GM21515 (cell line): ENCODE results near the gene PRKAG2.

Experiments used
- ATAC-seq: cut with Tn5 transposase; IDR thresholded peaks from one replicate; pipeline ENCODE4 v1.9.1; 2021; ENCODE audit not compliant: unreplicated experiment

The PRKAG2 gene

DNA sequence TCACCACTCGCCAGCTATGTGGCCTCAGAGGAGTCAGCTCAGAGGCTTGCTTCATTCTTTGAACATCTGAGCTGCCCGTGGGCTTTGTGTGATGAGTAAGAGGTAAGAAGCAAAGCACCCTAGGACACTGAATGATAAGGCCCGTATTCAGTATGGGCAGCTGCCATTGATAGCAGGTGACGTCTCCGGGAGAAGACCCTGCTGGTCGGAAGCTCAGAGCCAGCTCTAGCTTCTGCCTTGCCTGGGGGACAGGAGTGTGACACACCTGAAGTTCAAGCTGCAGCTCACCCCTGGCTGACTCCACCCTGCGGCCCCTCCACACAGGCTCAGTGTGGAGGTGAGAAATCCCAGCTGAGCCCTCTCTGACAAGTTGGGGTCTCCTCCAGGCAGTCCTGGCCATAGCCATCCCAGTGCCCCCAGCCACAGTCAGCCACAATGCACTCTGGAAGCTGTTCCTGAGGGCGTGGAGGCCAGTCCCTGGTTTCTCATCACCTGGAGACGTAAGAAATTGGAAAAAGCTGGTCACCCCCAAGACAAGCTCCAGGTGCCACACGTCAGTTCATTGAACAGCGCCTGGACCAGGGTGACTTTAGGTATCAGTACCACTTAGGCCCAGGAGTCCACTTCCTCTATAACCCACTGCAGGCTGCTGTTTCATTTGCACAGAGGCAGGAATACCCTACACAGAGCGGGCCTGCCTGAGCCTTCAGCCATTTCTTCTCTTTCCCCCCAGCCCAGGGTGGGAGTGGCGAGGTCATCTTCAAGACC, 192.3 kb downstream of the PRKAG2 start:
- no peak for ATAC-seq

DNA sequence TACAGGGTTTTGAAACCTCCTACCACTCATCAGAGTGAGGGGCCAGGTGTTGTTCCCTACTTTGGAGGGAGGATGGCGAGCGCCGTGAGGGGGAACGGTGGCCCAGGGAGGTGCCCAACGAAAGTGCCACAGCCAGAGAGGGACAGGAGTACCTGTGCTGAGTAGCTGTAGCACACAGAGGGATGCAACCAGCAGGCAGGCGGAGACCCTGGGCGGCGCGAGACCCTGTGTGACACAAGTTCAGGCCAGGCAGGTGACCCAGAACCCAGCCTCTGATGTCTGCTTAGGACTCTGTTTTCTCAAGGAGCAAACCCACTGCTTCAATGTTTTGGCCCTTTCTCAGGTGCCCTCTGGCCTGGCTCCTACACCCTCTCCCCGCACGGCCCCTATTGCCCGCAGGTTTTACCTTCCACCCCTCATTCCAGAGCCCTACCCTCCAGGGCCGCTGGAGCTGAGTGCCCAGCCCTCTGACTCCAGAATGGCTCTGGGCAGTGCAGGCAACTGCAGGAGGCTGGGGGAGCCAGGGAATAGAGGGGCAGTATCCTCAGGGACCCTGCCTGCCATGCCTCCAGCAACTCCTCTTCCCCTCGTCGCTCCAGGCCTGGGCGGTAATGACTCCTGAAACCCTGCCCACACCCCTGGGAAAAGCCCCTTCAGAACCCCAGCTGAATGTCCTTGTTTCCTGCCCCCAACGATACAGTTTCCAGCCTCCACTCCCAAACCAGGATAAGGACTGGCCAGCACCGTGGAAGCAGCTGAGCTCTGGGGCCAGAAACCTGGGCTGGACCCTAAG, 193.1 kb downstream of the PRKAG2 start:
- no peak for ATAC-seq

DNA sequence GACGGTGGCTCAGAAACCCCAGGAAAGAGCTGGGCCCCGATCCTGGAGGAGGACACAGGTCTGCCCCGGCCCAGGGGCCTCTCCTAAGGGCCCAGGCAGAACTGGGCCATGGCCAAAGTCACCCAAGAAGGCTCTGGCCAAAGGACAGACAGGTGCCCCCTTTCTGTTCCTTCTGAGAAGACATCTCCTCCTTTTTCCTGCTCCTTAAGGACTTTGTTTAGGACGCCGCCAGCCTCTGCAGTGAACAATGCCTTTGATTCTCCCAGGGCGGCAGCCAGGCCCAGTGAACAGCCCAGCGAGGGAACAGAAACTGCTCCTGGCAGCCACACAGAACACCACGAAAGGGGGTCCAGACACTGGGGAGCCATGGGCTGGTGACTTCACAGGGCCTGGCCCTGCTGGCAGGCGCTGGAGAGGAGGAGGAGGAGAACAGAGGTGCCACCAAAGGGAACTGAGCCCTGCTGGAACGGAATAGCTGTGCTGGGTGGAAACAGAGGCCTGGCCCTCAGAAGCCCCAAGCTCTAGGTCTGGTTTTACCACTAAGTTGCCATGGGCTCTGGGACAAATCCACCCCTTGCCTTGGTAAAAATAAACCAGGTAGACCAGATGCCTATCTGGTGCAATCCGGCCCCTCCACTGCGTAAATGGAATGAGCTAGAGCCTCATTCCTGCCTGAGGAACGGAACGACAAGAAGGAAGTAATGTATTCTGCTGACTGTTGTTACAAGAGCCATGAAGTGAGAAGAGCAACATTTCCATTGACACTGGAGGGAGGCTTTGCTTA, 193.9 kb downstream of the PRKAG2 start:
- no peak for ATAC-seq

DNA sequence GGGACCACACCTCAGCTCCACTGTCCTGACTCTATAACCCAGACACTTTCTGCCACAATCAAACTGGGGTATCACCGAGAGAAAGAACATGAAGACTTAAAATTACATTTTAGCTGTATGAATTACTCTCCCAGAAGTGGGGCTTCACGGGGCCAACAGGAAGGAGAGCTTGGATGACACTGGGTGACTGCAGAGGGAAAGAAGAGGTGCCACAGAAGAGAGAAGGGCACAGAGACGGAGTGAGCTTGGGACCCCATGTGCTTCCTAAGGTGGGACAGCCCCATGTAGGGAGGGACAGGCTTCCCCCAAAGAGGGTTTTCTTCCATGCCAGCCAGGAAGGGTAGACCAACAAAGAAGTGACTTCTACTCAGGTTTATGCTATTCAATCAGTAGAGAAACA, 195.2 kb downstream of the PRKAG2 start:
- no peak for ATAC-seq

DNA sequence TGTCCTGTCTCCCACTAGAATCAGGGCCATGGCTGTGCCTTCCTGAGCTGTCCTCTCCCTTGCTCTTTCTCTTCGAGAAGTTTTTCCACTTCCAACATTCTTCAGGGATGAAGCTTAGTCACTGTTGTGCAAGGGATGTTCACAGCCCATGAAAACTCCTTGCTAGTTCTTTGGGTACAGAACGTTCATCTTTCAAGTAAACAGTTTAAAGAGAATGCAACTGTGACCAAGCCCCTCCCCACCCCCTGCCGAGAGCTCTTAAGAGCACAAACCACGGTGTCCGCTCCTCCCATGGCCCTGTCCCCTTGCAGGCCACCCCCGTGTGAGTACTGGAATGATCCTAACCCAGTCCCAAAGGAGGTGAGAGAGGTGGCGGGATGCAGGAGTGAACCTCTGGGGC, 196.1 kb downstream of the PRKAG2 start:
- ATAC-seq: no peak

DNA sequence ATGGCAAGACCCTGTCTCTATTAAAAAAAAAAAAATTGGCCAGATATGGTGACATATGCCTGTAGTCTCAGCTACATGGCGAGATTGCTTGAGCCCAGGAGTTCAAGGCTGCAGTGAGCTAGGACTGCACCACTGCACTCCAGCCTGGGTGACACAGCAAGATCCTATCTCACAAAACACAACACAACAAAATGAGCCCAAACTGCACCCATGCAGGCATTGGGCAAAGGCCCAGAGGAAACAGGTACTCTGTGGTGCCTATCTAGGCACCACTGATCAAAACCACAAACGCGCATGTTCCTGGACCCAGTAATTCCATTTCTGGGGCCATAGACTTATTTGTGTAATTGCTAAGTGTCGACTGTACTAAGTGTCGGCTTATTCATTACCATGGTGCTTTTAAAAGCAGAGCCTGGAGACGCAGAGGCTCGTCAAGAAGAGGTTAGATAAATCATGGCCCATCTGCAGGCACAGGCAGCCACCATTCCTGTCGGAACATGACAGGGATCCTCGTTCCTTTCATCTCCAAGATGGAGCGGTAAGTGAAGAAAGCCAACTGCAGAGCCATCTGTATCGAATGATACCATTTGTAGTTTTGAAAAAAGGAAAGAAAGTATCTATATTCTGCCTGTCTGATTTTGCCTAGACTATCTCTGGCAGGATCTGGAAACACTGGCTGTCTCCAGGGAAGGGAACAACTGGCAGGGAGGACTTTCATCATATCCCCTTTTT, 196.9 kb downstream of the PRKAG2 start:
- ATAC-seq: no peak

DNA sequence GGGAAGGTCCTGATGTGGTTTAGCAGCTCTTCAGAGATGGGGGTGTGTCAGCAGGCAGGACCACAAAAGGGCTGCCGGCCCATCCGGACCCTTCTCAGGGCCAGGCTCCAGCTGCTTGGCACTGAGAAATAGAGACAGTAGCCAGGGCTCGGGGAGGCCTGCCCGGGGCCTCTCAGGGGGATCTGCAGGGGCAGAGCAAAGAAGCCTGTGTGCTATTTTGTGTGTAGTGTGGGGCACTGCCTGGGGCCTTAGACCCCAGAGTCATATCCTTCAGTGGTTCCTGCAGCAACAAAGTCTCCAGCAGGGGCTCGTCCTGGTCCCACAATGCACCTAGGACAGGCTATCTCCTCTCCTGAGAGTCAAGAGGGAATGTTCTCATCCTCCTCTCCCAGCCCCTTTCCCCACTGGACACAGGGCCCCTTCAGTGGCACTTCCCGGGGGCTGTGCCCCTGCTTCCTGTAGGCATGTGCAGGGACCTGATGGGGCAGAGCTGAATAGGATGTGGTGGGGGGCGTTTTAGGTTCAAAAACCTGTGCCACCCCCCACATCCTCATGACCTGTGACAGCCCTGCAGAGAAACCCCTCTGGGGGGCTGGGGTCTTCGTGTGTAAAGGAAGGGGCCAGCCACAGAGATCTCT, 197.7 kb downstream of the PRKAG2 start:
- ATAC-seq: no peak

DNA sequence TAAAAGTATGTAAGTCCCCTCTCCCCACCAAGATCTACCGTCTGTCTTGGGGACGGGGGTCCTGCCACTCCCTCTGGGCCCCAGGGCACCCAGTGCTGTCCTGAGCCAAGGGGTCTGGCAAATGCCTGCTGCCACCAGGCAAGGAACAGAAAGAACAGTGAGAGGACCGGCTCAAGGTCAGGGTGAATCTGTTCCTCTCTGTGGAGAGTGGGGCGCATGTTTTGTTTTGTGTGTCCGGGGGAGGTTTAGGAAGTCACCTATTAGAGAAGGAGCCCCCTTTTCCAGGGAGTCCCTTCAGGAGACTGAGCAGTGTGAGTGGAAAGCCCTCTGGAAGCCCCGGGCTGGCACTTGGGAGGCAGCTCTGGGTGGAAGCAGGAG, 198.7 kb downstream of the PRKAG2 start:
- no peak for ATAC-seq

DNA sequence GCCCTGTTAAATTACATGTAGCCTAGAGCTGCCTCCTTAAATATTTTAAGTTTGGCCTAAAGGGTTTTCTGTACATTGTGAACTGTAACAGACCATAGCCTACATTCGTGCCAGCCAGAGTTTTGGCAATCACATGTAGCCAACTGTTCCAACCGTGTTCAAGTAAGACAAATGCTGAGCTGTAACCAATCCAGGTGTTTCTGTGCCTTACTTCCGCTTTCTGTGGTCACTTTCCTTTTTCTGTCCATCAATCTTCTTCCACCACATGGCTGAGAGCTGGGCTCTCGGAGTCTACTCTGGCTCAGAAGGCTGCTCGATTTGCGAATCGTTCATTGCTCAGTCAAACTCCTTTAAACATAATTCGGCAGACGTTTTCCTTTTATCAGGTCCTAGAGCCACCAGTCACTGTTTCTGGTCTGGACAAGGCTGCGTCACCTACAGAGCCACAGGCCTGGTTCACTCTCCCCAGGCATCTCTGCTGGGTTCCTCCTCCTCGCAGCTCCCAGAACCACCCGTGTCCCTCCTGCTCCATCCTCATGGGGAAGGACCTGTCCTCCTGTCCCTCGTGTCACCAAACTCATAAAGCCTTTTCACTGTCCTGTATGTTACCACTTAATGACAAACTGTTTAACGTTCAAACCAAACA, 199.2 kb downstream of the PRKAG2 start:
- no peak for ATAC-seq

DNA sequence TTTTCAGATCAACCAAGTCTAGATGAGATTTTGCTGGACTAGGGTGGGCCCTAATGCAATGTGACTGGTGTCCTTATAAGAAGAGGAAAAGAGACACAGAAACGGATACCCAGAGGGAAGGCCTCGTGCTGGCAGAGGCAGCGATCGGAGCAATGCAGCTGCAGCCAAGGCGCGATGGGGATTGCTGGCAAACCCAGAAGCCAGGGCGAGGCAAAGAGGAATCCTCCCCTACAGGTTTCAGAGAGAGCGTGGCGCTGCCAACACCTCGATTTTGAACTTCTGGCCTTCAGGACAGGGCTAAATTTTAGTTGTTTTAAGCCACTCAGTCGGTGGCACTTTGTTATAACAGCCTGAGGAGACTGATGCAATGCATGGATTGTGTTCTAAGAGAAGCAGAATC, 200.2 kb downstream of the PRKAG2 start:
- ATAC-seq: no peak

DNA sequence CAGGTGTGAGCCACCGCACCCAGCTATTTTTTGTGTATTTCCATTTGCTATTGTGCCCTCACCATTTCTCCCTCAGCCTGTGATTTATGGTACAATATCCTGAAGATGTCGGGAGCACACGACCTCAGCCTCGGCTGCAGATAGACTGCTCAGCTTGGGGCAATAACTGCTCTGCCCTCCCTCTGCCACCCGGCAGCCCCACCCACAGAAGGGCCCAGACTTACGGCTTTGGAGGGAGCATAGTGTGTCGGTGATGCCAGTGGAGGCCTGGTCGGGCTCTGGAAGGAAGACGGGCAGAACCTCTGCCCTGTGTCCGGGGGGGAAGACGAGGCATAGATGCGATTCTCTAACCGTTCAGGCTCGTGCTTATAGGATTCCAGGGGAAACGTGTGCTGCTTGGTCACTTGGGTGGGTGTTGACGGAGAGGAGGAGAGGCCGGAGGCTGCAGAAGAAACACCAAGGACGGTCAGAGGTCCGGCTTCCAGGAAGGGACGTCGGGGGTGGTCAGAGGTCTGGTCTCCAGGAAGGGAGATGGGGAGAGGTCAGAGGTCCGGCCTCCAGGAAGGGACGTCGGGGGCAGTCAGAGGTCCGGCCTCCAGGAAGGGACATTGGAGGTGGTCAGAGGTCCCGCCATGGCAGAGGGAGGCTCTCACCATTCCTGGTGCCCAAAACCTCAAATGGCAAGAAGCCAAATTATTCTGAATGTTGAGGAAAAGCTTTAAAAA, 201.6 kb downstream of the PRKAG2 start:
- no peak for ATAC-seq

DNA sequence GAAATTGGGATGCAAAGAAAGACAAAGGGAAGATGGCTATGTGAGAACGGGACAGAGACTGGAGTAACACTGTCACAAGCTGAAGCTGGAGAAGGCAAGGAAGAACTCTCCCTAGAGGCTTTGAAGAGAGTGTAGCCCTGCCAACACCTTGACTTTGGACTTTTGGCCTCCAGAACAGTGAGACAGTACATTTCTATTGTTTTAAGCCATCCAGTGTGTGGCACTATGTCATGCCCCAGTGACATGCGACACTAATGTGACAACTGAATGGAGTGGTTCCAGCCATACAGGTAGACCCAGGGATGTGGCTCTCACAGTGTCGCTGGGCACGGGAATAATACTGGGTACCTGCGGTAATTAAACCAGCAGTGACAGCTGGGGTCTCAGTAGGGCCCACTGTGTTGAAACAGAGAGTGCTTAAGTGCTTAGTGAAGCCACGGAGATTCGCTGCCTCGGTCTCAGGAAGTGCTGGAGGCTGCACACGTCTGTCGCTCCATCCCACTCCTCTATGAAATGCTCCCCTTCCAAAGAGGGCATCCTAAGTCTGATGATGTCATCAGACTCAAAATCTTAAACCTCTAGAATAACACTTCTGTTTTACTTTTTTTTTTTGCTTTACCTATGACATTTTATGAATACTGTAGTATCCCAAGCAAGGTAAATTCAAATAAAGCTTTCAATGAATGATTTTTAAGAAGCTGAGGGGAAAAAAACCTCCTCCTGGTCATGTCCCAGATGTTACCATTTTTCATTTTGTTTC, 202.6 kb downstream of the PRKAG2 start:
- no peak for ATAC-seq

DNA sequence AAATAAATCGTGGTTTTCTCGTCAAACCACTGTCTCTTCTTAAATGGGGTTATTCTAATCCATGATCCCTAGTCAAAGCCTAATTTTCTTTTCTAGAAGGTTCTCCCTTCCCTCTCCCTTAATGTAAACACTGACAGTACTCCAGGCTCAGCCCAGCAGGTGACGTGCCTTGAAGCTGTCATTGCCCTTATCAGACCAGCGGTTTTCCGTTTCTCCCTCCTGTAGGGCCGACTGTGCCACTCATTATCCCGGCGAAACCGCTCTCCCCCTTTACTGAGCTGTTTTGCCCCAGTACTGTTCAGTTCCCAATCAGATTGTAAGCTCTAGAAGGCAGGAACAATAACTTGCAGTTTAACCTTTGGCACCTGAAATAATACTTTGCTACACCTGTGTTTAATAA, 203.7 kb downstream of the PRKAG2 start:
- no peak for ATAC-seq

DNA sequence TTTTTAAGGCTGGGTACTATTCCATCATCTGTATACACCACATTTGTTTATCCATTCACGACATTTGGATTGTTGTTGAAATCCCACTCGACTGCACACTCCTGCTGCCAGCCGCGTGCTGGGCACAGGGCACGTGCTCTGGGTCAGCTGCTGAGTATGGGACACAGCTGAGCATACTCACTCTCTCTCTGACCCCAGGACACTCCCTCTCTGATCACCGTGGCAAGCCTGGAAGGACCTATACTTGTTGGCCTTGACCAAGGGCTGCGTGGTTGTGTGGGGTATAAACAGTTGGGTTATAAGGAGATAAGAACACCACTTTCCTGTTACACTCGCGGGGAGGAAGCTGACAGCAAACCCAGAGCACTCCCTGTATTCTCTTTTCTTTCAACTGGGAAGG, 204.2 kb downstream of the PRKAG2 start:
- ATAC-seq: no peak

DNA sequence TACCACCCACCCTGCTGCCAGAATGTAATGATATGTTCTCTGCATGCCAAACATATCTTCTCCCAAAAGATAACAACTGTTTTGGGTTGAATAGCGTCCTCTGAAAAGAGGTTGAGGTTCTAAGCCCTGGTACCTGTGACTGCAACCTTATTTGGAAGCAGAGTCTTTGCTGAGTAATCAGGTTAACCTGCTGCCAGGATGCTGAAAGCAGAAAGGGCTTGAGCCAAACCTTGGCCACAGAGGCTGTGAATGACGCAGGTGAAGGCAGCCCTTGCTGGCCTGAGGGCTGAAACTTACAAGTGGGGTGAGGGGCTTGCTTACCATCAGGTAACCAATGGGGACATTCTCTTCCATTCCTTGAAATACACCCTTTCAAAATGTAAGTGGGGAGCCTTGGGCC, 205.4 kb downstream of the PRKAG2 start:
- no peak for ATAC-seq

DNA sequence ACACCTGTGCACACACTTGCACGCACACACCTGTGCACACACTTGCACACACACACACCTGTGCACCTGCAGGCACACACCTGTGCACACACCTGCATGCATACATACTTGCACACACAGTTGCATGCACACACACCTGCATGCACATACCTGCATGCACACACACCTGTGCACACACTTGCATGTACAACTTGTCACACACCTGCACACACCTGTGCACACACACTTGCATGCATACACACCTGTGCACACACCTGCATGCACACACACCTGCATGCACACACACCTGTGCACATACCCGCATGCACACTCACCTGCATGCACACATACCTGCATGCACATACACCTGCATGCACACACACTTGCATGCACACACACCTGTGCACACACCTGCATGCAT, 207.2 kb downstream of the PRKAG2 start:
- ATAC-seq: no peak

DNA sequence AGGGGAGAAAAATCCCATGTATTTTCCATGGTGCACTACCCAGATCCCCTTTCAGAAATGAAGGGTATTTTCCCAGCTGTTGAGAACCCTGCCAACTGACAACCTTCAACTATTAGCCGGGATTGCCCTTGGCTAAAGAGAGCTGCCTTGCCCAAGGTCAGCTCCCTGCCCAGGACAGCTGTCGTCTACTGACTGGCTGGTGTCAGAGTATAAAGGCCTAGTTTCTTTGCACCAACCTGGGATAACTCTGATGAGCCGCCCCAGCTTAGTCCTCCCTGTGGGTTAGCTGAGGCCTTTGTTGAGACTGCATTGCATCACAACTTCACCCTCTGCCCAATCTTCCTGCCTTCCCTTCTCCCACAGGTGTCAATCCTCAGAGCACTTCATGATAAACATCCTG, 210.0 kb downstream of the PRKAG2 start:
- ATAC-seq: no peak

DNA sequence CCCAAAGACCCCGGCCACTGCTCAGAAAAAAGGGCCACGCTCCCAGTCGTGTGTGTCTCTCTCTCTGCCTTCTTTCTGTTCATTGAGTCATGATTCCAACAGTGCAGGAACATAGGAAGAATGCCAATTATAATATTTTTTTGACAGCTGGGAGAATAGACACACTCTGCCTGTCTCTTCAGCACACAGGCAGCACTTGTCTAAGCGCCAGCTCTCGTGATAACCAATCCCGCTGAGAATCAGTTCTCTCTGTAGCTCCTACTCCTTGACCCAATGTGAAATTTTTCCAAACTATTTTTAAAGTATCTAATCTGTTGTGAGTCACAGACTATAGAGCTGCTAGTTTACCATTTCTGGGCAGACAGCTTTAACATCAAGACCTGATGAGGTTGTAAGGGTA, 211.5 kb downstream of the PRKAG2 start:
- no peak for ATAC-seq

DNA sequence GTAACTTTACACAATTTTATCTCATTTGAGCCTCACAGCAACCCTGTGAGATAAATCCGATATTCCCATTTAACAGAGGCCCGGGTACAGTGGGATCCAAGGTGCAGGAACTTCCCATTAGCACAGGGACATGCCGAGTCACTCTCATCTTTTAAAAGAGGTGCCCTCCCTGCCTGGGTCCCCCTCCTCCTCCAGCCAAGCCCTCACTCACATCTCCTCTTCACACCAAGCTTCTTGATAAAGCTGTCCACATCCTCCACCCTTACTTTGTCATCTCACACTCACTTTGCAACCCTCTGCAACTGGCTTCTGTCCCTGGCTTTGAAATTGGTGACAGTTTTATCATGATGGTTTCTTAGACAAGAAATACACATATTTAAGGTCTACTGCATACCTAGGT, 212.6 kb downstream of the PRKAG2 start:
- no peak for ATAC-seq
